Epithelial cell of alveolus of lung (primary cell): ENCODE results near the gene RNF44. TPM values are rescaled to one million over a fixed set of nuclear protein-coding genes. Genes with fewer than 3 reads are reported as not detected.

Source experiments
- total RNA-seq: library from RNA; depleted of rRNA; stranded (reverse); fragments of >200 nt; gene quantifications from 2 replicates; pipeline ENCODE4 v1.2.1, GENCODE V29; 2015

The RNF44 gene
- total RNA-seq, result 5.6 and 11.5 TPM in 2 replicates

DNA sequence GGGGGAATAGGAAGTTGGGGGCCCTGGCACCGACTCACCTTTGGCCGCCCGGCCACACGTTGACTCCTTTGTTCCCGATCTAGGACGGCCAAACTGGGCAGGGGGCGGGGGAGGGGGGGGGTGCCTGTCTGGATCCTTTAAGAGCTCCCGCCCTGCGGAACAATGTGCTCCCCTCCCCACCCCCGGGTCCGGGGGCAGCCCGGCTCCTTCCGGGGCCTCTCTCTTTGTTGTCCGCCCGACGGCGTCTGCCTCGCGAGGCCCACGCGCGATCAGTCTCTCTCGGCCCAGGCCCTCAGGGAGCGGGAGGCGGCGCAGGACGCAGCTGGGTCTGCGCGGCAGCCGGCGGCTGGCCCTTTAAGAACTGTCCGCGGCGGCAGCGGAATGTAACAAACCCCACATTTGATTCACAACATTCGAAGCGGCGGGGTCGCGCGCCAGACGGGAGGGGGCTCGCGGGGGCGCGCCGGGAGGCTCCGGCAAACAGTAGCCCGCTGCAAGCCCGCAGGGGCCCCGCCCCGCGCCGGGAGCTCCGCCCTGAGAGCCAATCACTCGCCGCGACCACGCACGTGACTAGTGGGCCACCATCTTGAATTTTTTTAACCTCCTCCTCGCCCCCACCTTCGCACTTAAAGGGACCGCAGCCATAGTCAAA, at the start of gene RNF44:
TSS of gene RNF44 (minus strand) at position 501 of the 652 bp plus-strand sequence. CDS start 4,930 bp downstream, outside the sequence.

DNA sequence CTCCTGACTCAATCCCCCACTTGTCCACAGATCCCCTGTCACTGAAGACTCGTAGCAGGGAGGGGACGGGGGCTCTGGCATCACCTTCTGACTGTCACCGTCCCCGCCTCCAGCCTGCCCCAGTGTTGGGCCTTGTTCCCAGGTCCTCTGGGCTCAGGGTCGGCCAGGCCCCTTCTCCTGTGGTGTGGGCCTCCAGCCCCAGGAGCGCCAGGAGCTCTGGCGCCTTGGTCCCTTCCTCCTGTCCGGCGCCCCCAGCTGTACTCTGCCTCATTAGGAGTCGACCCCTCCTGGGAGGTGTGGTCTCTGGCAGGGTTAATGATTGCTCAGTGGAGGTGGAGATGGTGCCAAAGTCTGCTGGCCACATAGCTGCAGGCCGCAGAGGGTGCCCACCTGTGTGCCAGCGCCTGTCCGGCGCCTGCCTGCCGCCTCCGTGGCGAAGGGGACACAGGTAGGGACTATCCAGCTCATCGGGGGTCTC, 11.8 kb upstream of the RNF44 start, which contains the start of gene CDHR2:
TSS of gene CDHR2 (plus strand) at position 376 of the 478 bp plus-strand sequence. CDS start 16,011 bp downstream, outside the sequence.

Other genes starting within 250 kb of the RNF44 start
- gene KIAA1191, start 175.6 kb downstream of the RNF44 start, total RNA-seq, result 90.2 and 106 TPM in 2 replicates
- gene ARL10, start 171.9 kb downstream of the RNF44 start, total RNA-seq, result 5.7 and 20.5 TPM in 2 replicates
- 7.4 and 14.0 TPM in 2 replicates for gene NOP16, start 148.8 kb downstream of the RNF44 start, total RNA-seq
- gene HIGD2A, start 148.7 kb downstream of the RNF44 start, total RNA-seq, result 110 and 210 TPM in 2 replicates
- gene CLTB, start 120.9 kb downstream of the RNF44 start, total RNA-seq, result 75.3 and 96.3 TPM in 2 replicates
- gene FAF2, start 89.0 kb downstream of the RNF44 start, total RNA-seq, result 41.0 and 47.1 TPM in 2 replicates
- gene CDHR2, start 11.9 kb upstream of the RNF44 start, total RNA-seq, result not detected in 2 replicates
- gene GPRIN1, start 72.8 kb upstream of the RNF44 start, total RNA-seq, result 4.5 and 12.0 TPM in 2 replicates
- not detected in 2 replicates for gene SNCB, start 93.1 kb upstream of the RNF44 start, total RNA-seq
- not detected in 2 replicates for gene EIF4E1B, start 93.3 kb upstream of the RNF44 start, total RNA-seq
- 19.1 and 36.1 TPM in 2 replicates for gene TSPAN17, start 110.1 kb upstream of the RNF44 start, total RNA-seq